Measurements from ENCODE around the gene MACROH2A2.
"Not testable (repeated sequence)": the region's sequence is repeated elsewhere in the genome, so short reads cannot be mapped to it uniquely, and the experiment has no call there.

MACROH2A2 gene

GRCh38 chr10:70074165-70074564 lies 21.5 kb downstream of the MACROH2A2 start:
- Histone ChIP-seq H3K4me1 (ENCODE audit: insufficient read depth, low read length) (no peaks in the 10 kb centered on the region), H3K9me3 (ENCODE audit: low read length) (no peaks in the 10 kb centered on the region), H3K36me3 (ENCODE audit: insufficient read depth, low read length) (peaks cover 46% of the 10 kb centered on the region), H3K27me3 (ENCODE audit: insufficient read depth, low read length) (no peaks in the 10 kb centered on the region), H3K4me3 (ENCODE audit: low read length) (no peak overlapping the region), H2AFZ (ENCODE audit: low read depth, low read length) (no peak overlapping the region)

GRCh38 chr10:70074971-70075370 lies 22.3 kb downstream of the MACROH2A2 start:
- Histone ChIP-seq H2AFZ (ENCODE audit: low read depth, low read length) (no peak overlapping the region), H3K4me1 (ENCODE audit: insufficient read depth, low read length) (no peaks in the 10 kb centered on the region), H3K9me3 (ENCODE audit: low read length) (no peaks in the 10 kb centered on the region), H3K27me3 (ENCODE audit: insufficient read depth, low read length) (no peaks in the 10 kb centered on the region), H3K4me3 (ENCODE audit: low read length) (no peak overlapping the region), H3K36me3 (ENCODE audit: insufficient read depth, low read length) (peaks cover 50% of the 10 kb centered on the region)

GRCh38 chr10:70078329-70078728 lies 25.7 kb downstream of the MACROH2A2 start:
- peaks cover 67% of the 10 kb centered on the region for H3K36me3 ChIP-seq (ENCODE audit: insufficient read depth, low read length)

GRCh38 chr10:70078937-70079336 lies 26.3 kb downstream of the MACROH2A2 start:
- H3K36me3 ChIP-seq (ENCODE audit: insufficient read depth, low read length): peaks cover 72% of the 10 kb centered on the region
- H3K9me3 ChIP-seq (ENCODE audit: low read length): no peaks in the 10 kb centered on the region
- H3K4me3 ChIP-seq (ENCODE audit: low read length): no peak overlapping the region
- no peak overlapping the region for H2AFZ ChIP-seq (ENCODE audit: low read depth, low read length)
- H3K27me3 ChIP-seq (ENCODE audit: insufficient read depth, low read length): no peaks in the 10 kb centered on the region
- no peaks in the 10 kb centered on the region for H3K4me1 ChIP-seq (ENCODE audit: insufficient read depth, low read length)

More at GRCh38 chr10:70078329-70078728, 25.7 kb downstream of the MACROH2A2 start:
- Histone ChIP-seq H3K4me3 (ENCODE audit: low read length) (no peak overlapping the region), H2AFZ (ENCODE audit: low read depth, low read length) (no peak overlapping the region), H3K27me3 (ENCODE audit: insufficient read depth, low read length) (no peaks in the 10 kb centered on the region), H3K9me3 (ENCODE audit: low read length) (no peaks in the 10 kb centered on the region), H3K4me1 (ENCODE audit: insufficient read depth, low read length) (no peaks in the 10 kb centered on the region)

GRCh38 chr10:70080789-70081188 lies 28.1 kb downstream of the MACROH2A2 start:
- H3K36me3 ChIP-seq (ENCODE audit: insufficient read depth, low read length): peaks cover 62% of the 10 kb centered on the region
- not testable (repeated sequence) for H3K4me3 ChIP-seq (ENCODE audit: low read length); H3K27me3 ChIP-seq (ENCODE audit: insufficient read depth, low read length); H3K4me1 ChIP-seq (ENCODE audit: insufficient read depth, low read length); H3K9me3 ChIP-seq (ENCODE audit: low read length); H2AFZ ChIP-seq (ENCODE audit: low read depth, low read length)

GRCh38 chr10:70084189-70084588 lies 31.5 kb downstream of the MACROH2A2 start:
- no peaks in the 10 kb centered on the region for H3K27me3 ChIP-seq (ENCODE audit: insufficient read depth, low read length)
- H3K4me3 ChIP-seq (ENCODE audit: low read length): no peak overlapping the region
- H3K36me3 ChIP-seq (ENCODE audit: insufficient read depth, low read length): peaks cover 54% of the 10 kb centered on the region
- H3K9me3 ChIP-seq (ENCODE audit: low read length): no peaks in the 10 kb centered on the region
- H3K4me1 ChIP-seq (ENCODE audit: insufficient read depth, low read length): no peaks in the 10 kb centered on the region
- H2AFZ ChIP-seq (ENCODE audit: low read depth, low read length): no peak overlapping the region

GRCh38 chr10:70085975-70086613 lies 33.4 kb downstream of the MACROH2A2 start:
- no peaks in the 10 kb centered on the region for H3K27me3 ChIP-seq (ENCODE audit: insufficient read depth, low read length)

GRCh38 chr10:70087616-70088307 lies 35.1 kb downstream of the MACROH2A2 start:
- no peaks in the 10 kb centered on the region for H3K27me3 ChIP-seq (ENCODE audit: insufficient read depth, low read length)

More at GRCh38 chr10:70085975-70086613, 33.4 kb downstream of the MACROH2A2 start:
- no peak overlapping the region for H3K4me3 ChIP-seq (ENCODE audit: low read length)
- H3K9me3 ChIP-seq (ENCODE audit: low read length): no peaks in the 10 kb centered on the region
- peaks cover 59% of the 10 kb centered on the region for H3K36me3 ChIP-seq (ENCODE audit: insufficient read depth, low read length)
- no peaks in the 10 kb centered on the region for H3K4me1 ChIP-seq (ENCODE audit: insufficient read depth, low read length)
- no peak overlapping the region for H2AFZ ChIP-seq (ENCODE audit: low read depth, low read length)

GRCh38 chr10:70088308-70088698 lies 35.7 kb downstream of the MACROH2A2 start:
- H3K27me3 ChIP-seq (ENCODE audit: insufficient read depth, low read length): no peaks in the 10 kb centered on the region
- H3K4me3 ChIP-seq (ENCODE audit: low read length): no peak overlapping the region
- no peaks in the 10 kb centered on the region for H3K9me3 ChIP-seq (ENCODE audit: low read length)
- no peak overlapping the region for H2AFZ ChIP-seq (ENCODE audit: low read depth, low read length)
- no peaks in the 10 kb centered on the region for H3K4me1 ChIP-seq (ENCODE audit: insufficient read depth, low read length)
- peaks cover 65% of the 10 kb centered on the region for H3K36me3 ChIP-seq (ENCODE audit: insufficient read depth, low read length)

More at GRCh38 chr10:70087616-70088307, 35.1 kb downstream of the MACROH2A2 start:
- Histone ChIP-seq H2AFZ (ENCODE audit: low read depth, low read length) (no peak overlapping the region), H3K4me3 (ENCODE audit: low read length) (no peak overlapping the region), H3K9me3 (ENCODE audit: low read length) (no peaks in the 10 kb centered on the region), H3K36me3 (ENCODE audit: insufficient read depth, low read length) (peaks cover 65% of the 10 kb centered on the region), H3K4me1 (ENCODE audit: insufficient read depth, low read length) (no peaks in the 10 kb centered on the region)

- Histone ChIP-seq H3K36me3 (ENCODE audit: insufficient read depth, low read length) (peaks cover 75% of the 10 kb centered on the region), H3K27me3 (ENCODE audit: insufficient read depth, low read length) (no peaks in the 10 kb centered on the region), H3K9me3 (ENCODE audit: low read length) (no peaks in the 10 kb centered on the region), H3K4me3 (ENCODE audit: low read length) (no peak overlapping the region), H2AFZ (ENCODE audit: low read depth, low read length) (no peak overlapping the region), H3K4me1 (ENCODE audit: insufficient read depth, low read length) (no peaks in the 10 kb centered on the region)
Observed at GRCh38 chr10:70090013-70090412, 37.4 kb downstream of the MACROH2A2 start.

- H3K4me1 ChIP-seq (ENCODE audit: insufficient read depth, low read length): no peaks in the 10 kb centered on the region
- H3K27me3 ChIP-seq (ENCODE audit: insufficient read depth, low read length): no peaks in the 10 kb centered on the region
- no peak overlapping the region for H3K4me3 ChIP-seq (ENCODE audit: low read length)
- H2AFZ ChIP-seq (ENCODE audit: low read depth, low read length): no peak overlapping the region
- no peaks in the 10 kb centered on the region for H3K9me3 ChIP-seq (ENCODE audit: low read length)
- peaks cover 83% of the 10 kb centered on the region for H3K36me3 ChIP-seq (ENCODE audit: insufficient read depth, low read length)
Observed at GRCh38 chr10:70090951-70091350, 38.3 kb downstream of the MACROH2A2 start.

GRCh38 chr10:70092389-70092718 lies 39.7 kb downstream of the MACROH2A2 start:
- Histone ChIP-seq H3K36me3 (ENCODE audit: insufficient read depth, low read length) (peaks cover 87% of the 10 kb centered on the region), H3K9me3 (ENCODE audit: low read length) (no peaks in the 10 kb centered on the region), H3K27me3 (ENCODE audit: insufficient read depth, low read length) (no peaks in the 10 kb centered on the region), H3K4me1 (ENCODE audit: insufficient read depth, low read length) (no peaks in the 10 kb centered on the region), H2AFZ (ENCODE audit: low read depth, low read length) (no peak overlapping the region), H3K4me3 (ENCODE audit: low read length) (no peak overlapping the region)

GRCh38 chr10:70093335-70093944 lies 40.8 kb downstream of the MACROH2A2 start:
- Histone ChIP-seq H2AFZ (ENCODE audit: low read depth, low read length) (no peak overlapping the region), H3K36me3 (ENCODE audit: insufficient read depth, low read length) (peaks cover 90% of the 10 kb centered on the region), H3K27me3 (ENCODE audit: insufficient read depth, low read length) (no peaks in the 10 kb centered on the region)

More at GRCh38 chr10:70093335-70093944, 40.8 kb downstream of the MACROH2A2 start:
- H3K4me1 ChIP-seq (ENCODE audit: insufficient read depth, low read length): no peaks in the 10 kb centered on the region
- H3K4me3 ChIP-seq (ENCODE audit: low read length): no peak overlapping the region
- no peaks in the 10 kb centered on the region for H3K9me3 ChIP-seq (ENCODE audit: low read length)

All from neuron (in vitro differentiated cells).